Chondrocyte (in vitro differentiated cells): Measurements from ENCODE around the gene MAGEB2. TPM values are rescaled to one million over a fixed set of nuclear protein-coding genes. Genes with fewer than 3 reads are reported as not detected.
"Not testable (repeated sequence)": the region's sequence is repeated elsewhere in the genome, so short reads cannot be mapped to it uniquely, and the experiment has no call there.

Experiments used
- DNase-seq: peaks from one replicate; pipeline ENCODE4 v3.0.0; 2021; ENCODE audit warnings: mixed read lengths, low spot score
- H3K27ac Mint-ChIP-seq: one replicate; pipeline ENCODE4 v1.8.0; 2021; ENCODE audit warnings: mild to moderate bottlenecking, moderate library complexity, mixed read lengths; ENCODE audit not compliant: unreplicated experiment
- H3K27me3 Mint-ChIP-seq: 2 replicates; pipeline ENCODE4 v1.8.0; 2021; ENCODE audit warnings: low read depth, mixed read lengths
- H3K36me3 Mint-ChIP-seq: 2 replicates; pipeline ENCODE4 v1.8.0; 2021; ENCODE audit warnings: low read depth, mixed read lengths
- H3K4me1 Mint-ChIP-seq: 2 replicates; pipeline ENCODE4 v1.8.0; 2021; ENCODE audit warnings: low read depth, mild to moderate bottlenecking, mixed read lengths
- H3K4me3 Mint-ChIP-seq: one replicate; pipeline ENCODE4 v1.8.0; 2021; ENCODE audit warnings: mild to moderate bottlenecking, moderate library complexity, mixed read lengths; ENCODE audit not compliant: unreplicated experiment
- H3K9me3 Mint-ChIP-seq: 2 replicates; pipeline ENCODE4 v1.8.0; 2021; ENCODE audit warnings: low read depth, mixed read lengths
- long read RNA-seq: library from polyadenylated mRNA; stranded (forward); transcript quantifications from one replicate; pipeline ENCODE4 v2.0.0, GENCODE V29; 2021
- total RNA-seq: library from RNA; stranded (reverse); gene quantifications from 3 replicates; pipeline ENCODE4 v1.2.1, GENCODE V29; 2021
- TF ChIP-seq, protein P1 (sequence below): fragments of 200-600 bp; sonication (generic); IDR thresholded peaks from 2 replicates; pipeline ENCODE4 v1.5.0; 2021; ENCODE audit warnings: antibody characterized with exemption, mild to moderate bottlenecking, moderate library complexity

Gene MAGEB2, protein sequence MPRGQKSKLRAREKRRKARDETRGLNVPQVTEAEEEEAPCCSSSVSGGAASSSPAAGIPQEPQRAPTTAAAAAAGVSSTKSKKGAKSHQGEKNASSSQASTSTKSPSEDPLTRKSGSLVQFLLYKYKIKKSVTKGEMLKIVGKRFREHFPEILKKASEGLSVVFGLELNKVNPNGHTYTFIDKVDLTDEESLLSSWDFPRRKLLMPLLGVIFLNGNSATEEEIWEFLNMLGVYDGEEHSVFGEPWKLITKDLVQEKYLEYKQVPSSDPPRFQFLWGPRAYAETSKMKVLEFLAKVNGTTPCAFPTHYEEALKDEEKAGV
- total RNA-seq = not detected in 3 replicates
- long read RNA-seq = 0 reads

DNA sequence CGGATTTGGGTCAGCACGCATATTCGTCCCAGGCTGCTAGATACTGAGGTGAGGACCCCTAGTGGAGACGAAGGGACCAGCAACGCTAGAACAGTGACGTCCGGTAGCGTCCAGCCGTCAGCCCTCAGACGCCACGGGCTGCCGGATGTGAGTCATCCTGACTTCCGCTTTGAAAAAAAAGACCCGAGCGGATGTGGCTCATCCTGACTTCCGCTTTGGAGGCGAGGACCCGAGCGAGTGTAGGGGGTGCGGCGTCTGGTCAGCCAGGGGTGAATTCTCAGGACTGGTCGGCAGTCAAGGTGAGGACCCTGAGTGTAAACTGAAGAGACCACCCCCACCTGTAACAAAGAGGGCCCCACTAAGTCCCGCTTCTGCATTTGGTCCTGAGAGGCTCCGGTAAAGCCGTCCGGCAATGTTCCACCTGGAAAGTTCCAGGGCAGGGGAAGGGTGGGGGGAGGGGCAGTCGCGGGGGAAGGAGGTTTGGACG is at the start of gene MAGEB2:
MAGEB2 (plus strand) TSS at position 207 of the 487 bp plus-strand sequence. CDS start 3,018 bp downstream, outside the sequence.
- Mint-ChIP-seq H3K9me3 (no peaks in the 10 kb centered on the region), H3K4me3 (no peak within 1 kb of the TSS), H3K36me3 (no peaks in the 10 kb centered on the region), H3K27ac (no peak within 1 kb of the TSS), H3K27me3 (peaks cover 7% of the 10 kb centered on the region), H3K4me1 (no peaks in the 10 kb centered on the region)
- DNase-seq = no peak
- TF ChIP-seq, protein P1, sequence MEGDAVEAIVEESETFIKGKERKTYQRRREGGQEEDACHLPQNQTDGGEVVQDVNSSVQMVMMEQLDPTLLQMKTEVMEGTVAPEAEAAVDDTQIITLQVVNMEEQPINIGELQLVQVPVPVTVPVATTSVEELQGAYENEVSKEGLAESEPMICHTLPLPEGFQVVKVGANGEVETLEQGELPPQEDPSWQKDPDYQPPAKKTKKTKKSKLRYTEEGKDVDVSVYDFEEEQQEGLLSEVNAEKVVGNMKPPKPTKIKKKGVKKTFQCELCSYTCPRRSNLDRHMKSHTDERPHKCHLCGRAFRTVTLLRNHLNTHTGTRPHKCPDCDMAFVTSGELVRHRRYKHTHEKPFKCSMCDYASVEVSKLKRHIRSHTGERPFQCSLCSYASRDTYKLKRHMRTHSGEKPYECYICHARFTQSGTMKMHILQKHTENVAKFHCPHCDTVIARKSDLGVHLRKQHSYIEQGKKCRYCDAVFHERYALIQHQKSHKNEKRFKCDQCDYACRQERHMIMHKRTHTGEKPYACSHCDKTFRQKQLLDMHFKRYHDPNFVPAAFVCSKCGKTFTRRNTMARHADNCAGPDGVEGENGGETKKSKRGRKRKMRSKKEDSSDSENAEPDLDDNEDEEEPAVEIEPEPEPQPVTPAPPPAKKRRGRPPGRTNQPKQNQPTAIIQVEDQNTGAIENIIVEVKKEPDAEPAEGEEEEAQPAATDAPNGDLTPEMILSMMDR = no peak

DNA sequence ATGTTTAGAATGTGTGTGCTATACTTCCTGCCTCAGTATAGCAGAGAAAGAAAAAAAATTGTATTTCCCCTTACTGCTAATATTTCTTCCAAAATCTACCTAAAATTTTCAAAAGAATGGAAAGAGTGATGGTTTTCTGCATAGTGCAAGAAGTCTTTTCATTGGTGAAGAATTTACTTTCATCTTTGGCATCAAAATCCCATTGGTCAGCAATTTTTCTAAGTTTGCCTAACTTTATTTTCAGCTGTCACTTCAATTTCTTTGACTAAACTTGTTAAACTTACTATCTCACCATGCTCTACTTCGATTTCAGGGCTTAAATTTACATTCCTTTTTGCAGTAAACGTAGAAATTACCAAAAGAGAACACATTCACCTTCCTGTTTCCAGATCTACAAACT is 44.5 kb upstream of the MAGEB2 start:
- H3K9me3 Mint-ChIP-seq = no peaks in the 10 kb centered on the region
- TF ChIP-seq, protein P1 = no peak
- no peak overlapping the region for H3K4me3 Mint-ChIP-seq
- no peaks in the 10 kb centered on the region for H3K36me3 Mint-ChIP-seq
- no peak overlapping the region for H3K27ac Mint-ChIP-seq
- DNase-seq = no peak
- H3K4me1 Mint-ChIP-seq = no peaks in the 10 kb centered on the region
- H3K27me3 Mint-ChIP-seq = peaks cover 2% of the 10 kb centered on the region

DNA sequence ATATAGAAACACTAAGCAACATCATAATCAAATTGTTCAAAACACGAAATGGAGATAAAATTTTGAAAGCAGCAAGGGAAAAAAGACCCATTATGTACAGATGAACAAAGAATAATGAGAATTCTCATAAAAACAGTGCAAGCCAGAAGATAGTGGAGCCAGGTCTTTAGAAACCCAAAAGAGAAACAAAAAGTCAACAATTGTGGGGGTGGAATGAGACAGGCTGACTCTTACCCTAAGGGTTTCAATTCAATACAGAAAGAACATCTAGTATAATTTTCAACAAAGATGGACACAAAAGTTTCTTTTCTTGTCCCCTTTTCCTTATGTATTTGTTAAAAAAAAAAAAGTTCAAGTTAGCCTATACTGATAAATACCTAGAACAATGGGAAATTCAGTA is 34.0 kb upstream of the MAGEB2 start:
- no peak overlapping the region for H3K27ac Mint-ChIP-seq
- TF ChIP-seq, protein P1 = no peak
- H3K9me3 Mint-ChIP-seq = no peaks in the 10 kb centered on the region
- H3K36me3 Mint-ChIP-seq = no peaks in the 10 kb centered on the region
- DNase-seq = no peak
- H3K27me3 Mint-ChIP-seq = peaks cover 26% of the 10 kb centered on the region
- H3K4me1 Mint-ChIP-seq = no peaks in the 10 kb centered on the region
- H3K4me3 Mint-ChIP-seq = no peak overlapping the region

DNA sequence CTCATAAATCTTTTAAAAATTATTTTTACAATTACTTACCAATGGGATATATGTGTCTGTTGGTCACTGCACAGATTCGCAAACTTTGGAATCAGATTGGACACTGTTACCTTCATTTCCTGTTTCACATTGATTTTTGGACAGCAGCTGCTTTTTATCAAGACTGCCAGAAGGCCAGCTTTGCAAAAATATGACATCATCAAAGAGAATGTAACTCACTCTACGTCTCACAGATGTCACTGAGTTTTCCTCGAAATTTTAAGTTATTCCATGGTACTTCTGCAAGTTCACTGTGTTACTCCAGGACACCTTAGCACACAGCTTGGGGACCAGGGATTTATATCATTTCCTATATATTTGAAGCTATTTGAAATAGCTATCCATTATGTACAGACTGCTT is 31.8 kb upstream of the MAGEB2 start:
- H3K4me3 Mint-ChIP-seq = no peak overlapping the region
- peaks cover 23% of the 10 kb centered on the region for H3K27me3 Mint-ChIP-seq
- no peaks in the 10 kb centered on the region for H3K9me3 Mint-ChIP-seq
- no peak for DNase-seq
- TF ChIP-seq, protein P1 = no peak
- H3K36me3 Mint-ChIP-seq = no peaks in the 10 kb centered on the region
- no peaks in the 10 kb centered on the region for H3K4me1 Mint-ChIP-seq
- no peak overlapping the region for H3K27ac Mint-ChIP-seq

DNA sequence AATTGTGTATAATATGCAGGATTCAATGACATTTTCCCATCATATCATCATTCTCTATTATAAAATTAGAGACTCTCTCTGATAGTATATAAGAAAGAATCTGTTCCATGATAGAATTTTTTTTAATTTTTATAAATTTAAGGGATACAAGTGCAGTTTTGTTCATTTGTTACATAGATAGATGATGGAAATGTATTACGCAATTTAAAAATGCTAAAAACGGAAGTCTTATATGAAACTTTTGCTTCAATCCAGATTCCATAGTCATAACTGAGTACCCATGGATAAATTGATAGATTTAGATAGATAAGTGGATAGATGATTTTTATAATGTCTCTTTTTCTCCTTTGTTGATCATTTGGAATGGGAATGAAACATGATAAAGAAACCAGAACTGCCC is 24.9 kb upstream of the MAGEB2 start:
- DNase-seq = no peak
- peaks cover 22% of the 10 kb centered on the region for H3K27me3 Mint-ChIP-seq
- H3K4me1 Mint-ChIP-seq = no peaks in the 10 kb centered on the region
- H3K27ac Mint-ChIP-seq = no peak overlapping the region
- no peaks in the 10 kb centered on the region for H3K9me3 Mint-ChIP-seq
- H3K36me3 Mint-ChIP-seq = no peaks in the 10 kb centered on the region
- TF ChIP-seq, protein P1 = no peak
- no peak overlapping the region for H3K4me3 Mint-ChIP-seq

DNA sequence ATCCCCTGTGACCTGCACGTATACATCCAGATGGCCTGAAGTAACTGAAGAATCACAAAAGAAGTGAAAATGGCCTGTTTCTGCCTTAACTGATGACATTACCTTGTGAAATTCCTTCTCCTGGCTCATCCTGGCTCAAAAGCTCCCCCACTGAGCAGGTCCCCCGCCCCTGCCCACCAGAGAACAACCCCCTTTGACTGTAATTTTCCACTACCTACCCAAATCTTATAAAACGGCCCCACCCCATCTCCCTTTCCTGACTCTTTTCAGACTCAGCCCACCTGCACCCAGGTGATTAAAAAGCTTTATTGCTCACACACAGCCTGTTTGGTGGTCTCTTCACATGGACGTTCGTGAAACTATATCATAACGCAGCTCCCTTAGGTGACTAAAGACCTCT is 21.5 kb upstream of the MAGEB2 start:
- not testable (repeated sequence) for H3K9me3 Mint-ChIP-seq, H3K4me3 Mint-ChIP-seq, H3K36me3 Mint-ChIP-seq, DNase-seq, H3K27ac Mint-ChIP-seq, H3K4me1 Mint-ChIP-seq
- H3K27me3 Mint-ChIP-seq = peaks cover 30% of the 10 kb centered on the region
